ENCODE results near the gene LMAN2L. TPM values are rescaled to one million over a fixed set of nuclear protein-coding genes. Genes with fewer than 3 reads are reported as not detected.

The LMAN2L gene
- total RNA-seq, 1 donor from 2014 or later = 41.2 TPM

Other genes starting within 250 kb of the LMAN2L start
- 9.0 and 31.1 TPM in 2 replicates for gene NEURL3, start 234.7 kb downstream of the LMAN2L start, total RNA-seq
- 3.3 and 6.6 TPM in 2 replicates for gene ARID5A, start 203.3 kb downstream of the LMAN2L start, total RNA-seq
- 21.4 and 55.2 TPM in 2 replicates for gene KANSL3, start 101.8 kb downstream of the LMAN2L start, total RNA-seq
- under 0.01 and 1.5 TPM in 2 replicates for gene FER1L5, start 97.3 kb downstream of the LMAN2L start, total RNA-seq
- gene CNNM4, start 20.8 kb upstream of the LMAN2L start, total RNA-seq = 2.6 and 5.4 TPM in 2 replicates
- 5.2 and 21.8 TPM in 2 replicates for gene CNNM3, start 76.2 kb upstream of the LMAN2L start, total RNA-seq
- gene ANKRD23, start 104.0 kb upstream of the LMAN2L start, total RNA-seq = 0.35 and 2.2 TPM in 2 replicates
- gene ANKRD39, start 118.0 kb upstream of the LMAN2L start, total RNA-seq = 4.7 and 6.3 TPM in 2 replicates
- gene SEMA4C, start 130.0 kb upstream of the LMAN2L start, total RNA-seq = 17.5 and 25.3 TPM in 2 replicates
- not detected in 2 replicates for gene FAM178B, start 246.5 kb upstream of the LMAN2L start, total RNA-seq

Measured in renal cortical epithelial cell (primary cell).